Ishikawa (cell line): ENCODE data around the gene RAD52.

Experiments
- CEBPB ChIP-seq: IDR thresholded peaks from 2 replicates; pipeline ENCODE4 v1.6.1; 2012
- CREB1 ChIP-seq: IDR thresholded peaks from 2 replicates; pipeline ENCODE4 v1.6.1; 2012; ENCODE audit warnings: low read depth
- EGR1 ChIP-seq: IDR thresholded peaks from 2 replicates; pipeline ENCODE4 v1.6.1; 2012
- EP300 ChIP-seq: IDR thresholded peaks from 2 replicates; pipeline ENCODE4 v1.6.1; 2012; ENCODE audit warnings: borderline replicate concordance
- FOXM1 ChIP-seq: IDR thresholded peaks from 2 replicates; pipeline ENCODE4 v1.6.1; 2012; ENCODE audit warnings: low read depth, borderline replicate concordance
- NFIC ChIP-seq: IDR thresholded peaks from 2 replicates; pipeline ENCODE4 v1.6.1; 2012
- RAD21 ChIP-seq: IDR thresholded peaks from 2 replicates; pipeline ENCODE4 v1.6.1; 2012; ENCODE audit warnings: low read depth
- TAF1 ChIP-seq: IDR thresholded peaks from 2 replicates; pipeline ENCODE4 v1.6.1; 2012; ENCODE audit warnings: low read depth, mild to moderate bottlenecking
- TCF12 ChIP-seq: IDR thresholded peaks from 2 replicates; pipeline ENCODE4 v1.6.1; 2012; ENCODE audit warnings: low read depth
- TEAD4 ChIP-seq: IDR thresholded peaks from 2 replicates; pipeline ENCODE4 v1.6.1; 2012
- USF1 ChIP-seq: IDR thresholded peaks from 2 replicates; pipeline ENCODE4 v1.6.1; 2012
- YY1 ChIP-seq: IDR thresholded peaks from 2 replicates; pipeline ENCODE4 v1.6.1; 2012; ENCODE audit warnings: low read depth
- ZBTB7A ChIP-seq: IDR thresholded peaks from 2 replicates; pipeline ENCODE4 v1.6.1; 2012; ENCODE audit warnings: low read depth
- TF ChIP-seq, protein P1 (sequence below): IDR thresholded peaks from 2 replicates; pipeline ENCODE4 v1.6.1; 2012
- TF ChIP-seq, protein P2 (sequence below): IDR thresholded peaks from 2 replicates; pipeline ENCODE4 v1.6.1; 2012; ENCODE audit warnings: low read depth, mild to moderate bottlenecking

Gene RAD52

DNA sequence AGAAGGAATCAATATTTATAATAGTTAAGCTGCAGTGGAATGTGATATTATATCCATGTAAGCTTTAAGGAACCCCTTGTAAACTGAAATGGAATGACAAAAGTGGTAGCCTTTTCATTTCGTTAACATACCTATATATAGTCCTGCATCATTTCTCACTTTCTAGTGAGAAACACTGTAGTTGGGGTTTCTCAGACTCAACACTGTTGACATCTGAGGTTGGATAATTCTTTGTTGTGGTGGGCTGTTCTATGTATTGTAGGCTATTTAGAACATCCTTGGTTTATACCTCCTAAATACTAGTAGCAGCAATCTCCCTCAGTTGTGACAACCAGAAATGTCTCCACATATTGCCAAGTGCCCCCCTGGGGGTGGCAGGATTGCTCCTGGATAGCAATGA is 79.1 kb downstream of the RAD52 start:
- TF ChIP-seq EGR1 (no peak), NFIC (no peak), RAD21 (no peak), TAF1 (no peak), ZBTB7A (no peak), EP300 (no peak), TEAD4 (no peak), YY1 (no peak), CEBPB (no peak), CREB1 (no peak), FOXM1 (no peak), TCF12 (no peak), USF1 (no peak)
- TF ChIP-seq, protein P1, sequence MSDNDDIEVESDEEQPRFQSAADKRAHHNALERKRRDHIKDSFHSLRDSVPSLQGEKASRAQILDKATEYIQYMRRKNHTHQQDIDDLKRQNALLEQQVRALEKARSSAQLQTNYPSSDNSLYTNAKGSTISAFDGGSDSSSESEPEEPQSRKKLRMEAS = no peak
- TF ChIP-seq, protein P2, sequence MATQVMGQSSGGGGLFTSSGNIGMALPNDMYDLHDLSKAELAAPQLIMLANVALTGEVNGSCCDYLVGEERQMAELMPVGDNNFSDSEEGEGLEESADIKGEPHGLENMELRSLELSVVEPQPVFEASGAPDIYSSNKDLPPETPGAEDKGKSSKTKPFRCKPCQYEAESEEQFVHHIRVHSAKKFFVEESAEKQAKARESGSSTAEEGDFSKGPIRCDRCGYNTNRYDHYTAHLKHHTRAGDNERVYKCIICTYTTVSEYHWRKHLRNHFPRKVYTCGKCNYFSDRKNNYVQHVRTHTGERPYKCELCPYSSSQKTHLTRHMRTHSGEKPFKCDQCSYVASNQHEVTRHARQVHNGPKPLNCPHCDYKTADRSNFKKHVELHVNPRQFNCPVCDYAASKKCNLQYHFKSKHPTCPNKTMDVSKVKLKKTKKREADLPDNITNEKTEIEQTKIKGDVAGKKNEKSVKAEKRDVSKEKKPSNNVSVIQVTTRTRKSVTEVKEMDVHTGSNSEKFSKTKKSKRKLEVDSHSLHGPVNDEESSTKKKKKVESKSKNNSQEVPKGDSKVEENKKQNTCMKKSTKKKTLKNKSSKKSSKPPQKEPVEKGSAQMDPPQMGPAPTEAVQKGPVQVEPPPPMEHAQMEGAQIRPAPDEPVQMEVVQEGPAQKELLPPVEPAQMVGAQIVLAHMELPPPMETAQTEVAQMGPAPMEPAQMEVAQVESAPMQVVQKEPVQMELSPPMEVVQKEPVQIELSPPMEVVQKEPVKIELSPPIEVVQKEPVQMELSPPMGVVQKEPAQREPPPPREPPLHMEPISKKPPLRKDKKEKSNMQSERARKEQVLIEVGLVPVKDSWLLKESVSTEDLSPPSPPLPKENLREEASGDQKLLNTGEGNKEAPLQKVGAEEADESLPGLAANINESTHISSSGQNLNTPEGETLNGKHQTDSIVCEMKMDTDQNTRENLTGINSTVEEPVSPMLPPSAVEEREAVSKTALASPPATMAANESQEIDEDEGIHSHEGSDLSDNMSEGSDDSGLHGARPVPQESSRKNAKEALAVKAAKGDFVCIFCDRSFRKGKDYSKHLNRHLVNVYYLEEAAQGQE = no peak

GRCh38 chr12:868722-869121 is 80.8 kb downstream of the RAD52 start:
- TF ChIP-seq CEBPB (no peak), RAD21 (no peak), ZBTB7A (no peak), TEAD4 (no peak), FOXM1 (no peak), CREB1 (no peak), EP300 (no peak), NFIC (no peak), YY1 (no peak), USF1 (no peak), EGR1 (no peak), TCF12 (no peak), TAF1 (no peak)
- TF ChIP-seq, protein P1 = no peak
- TF ChIP-seq, protein P2 = no peak

DNA sequence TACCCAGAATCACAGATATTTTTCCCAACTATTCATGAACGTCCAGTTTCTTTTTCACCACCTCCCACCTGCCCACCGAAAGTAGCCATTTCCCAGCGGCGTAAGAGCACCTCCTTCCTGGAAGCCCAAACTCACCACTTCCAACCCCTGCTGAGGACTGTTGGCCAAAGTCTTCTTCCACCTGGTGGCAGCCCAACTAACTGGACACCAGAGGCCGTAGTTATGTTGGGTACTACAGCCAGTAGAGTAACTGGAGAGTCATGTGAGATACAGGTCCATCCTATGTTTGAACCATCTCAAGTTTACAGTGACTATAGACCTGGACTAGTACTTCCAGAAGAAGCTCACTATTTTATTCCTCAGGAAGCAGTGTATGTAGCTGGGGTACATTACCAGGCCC is 81.6 kb downstream of the RAD52 start:
- TF ChIP-seq CREB1 (no peak), ZBTB7A (no peak), TCF12 (no peak), RAD21 (no peak), EGR1 (no peak), CEBPB (no peak), EP300 (no peak), NFIC (no peak)
- TF ChIP-seq, protein P2 = no peak

DNA sequence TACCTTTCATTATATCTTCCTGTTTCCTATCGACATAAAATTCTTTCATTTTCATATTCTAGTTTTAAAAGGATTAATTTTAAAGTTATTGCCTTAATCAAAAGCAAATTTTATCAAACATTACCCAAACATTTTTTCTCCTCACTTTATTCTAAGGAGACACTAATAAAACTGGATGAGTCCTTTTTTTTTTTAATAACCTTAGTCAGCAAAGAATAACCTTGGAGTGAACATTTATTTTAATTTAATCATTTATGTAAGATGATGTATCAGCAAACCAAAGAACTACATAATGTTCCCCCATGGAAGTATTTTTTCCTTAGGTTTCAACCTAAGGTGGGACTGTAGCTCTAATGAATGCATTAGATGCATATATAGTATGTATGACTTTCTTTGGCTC is 83.9 kb downstream of the RAD52 start:
- TF ChIP-seq FOXM1 (no peak), CEBPB (no peak), YY1 (no peak), CREB1 (no peak), NFIC (no peak), TAF1 (no peak), EP300 (no peak), RAD21 (no peak), EGR1 (no peak), USF1 (no peak), TEAD4 (no peak), TCF12 (no peak), ZBTB7A (no peak)
- TF ChIP-seq, protein P2 = no peak
- TF ChIP-seq, protein P1 = no peak
